BE2C (cell line): ENCODE measurements around the gene DFFB.

ENCODE experiments used
- DNase-seq: peaks from one replicate; pipeline ENCODE4 v3.0.0-alpha.2; 2020
- H3K27me3 ChIP-seq: fragments of 250-450 bp; sonication (Bioruptor Pico); 2 replicates; pipeline ENCODE4 v1.5.1; 2020; ENCODE audit warnings: mild to moderate bottlenecking
- H3K36me3 ChIP-seq: fragments of 250-450 bp; sonication (Bioruptor Pico); 2 replicates; pipeline ENCODE4 v1.5.1; 2020; ENCODE audit warnings: mild to moderate bottlenecking
- H3K4me1 ChIP-seq: fragments of 250-450 bp; sonication (Bioruptor Pico); 2 replicates; pipeline ENCODE4 v1.5.1; 2020
- H3K4me3 ChIP-seq: 2 replicates; pipeline ENCODE4 v1.5.1; 2011; ENCODE audit warnings: low read depth, low read length
- H3K9me3 ChIP-seq: fragments of 250-450 bp; sonication (Bioruptor Pico); 2 replicates; pipeline ENCODE4 v1.5.1; 2020
- TF ChIP-seq, protein P1 (sequence below): IDR thresholded peaks from 2 replicates; pipeline ENCODE4 v1.5.1; 2012; ENCODE audit warnings: mild to moderate bottlenecking, low read depth, low read length

Gene DFFB

DNA sequence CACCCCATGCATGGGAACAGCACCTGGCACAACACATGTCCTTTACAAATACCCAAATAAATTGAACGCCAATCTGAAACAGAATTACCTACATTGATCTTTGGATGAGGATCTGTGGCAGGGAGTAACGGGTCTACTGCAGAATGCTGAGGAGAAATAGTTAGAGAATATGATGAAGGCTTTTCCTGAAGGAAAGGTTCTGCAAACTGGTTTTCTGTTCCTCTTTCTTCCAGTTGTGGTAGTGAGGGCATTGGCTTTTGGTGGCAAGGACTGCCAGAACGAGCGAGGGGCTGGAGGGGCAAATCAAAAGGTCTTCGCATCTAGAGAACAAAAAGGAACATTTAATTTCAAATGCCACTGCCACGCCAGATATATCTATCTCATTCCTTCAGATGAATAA, 20.1 kb upstream of the DFFB start:
- Histone ChIP-seq H3K36me3 (no peaks in the 10 kb centered on the region; the same call in 1 of the 2 replicates), H3K4me1 (no peaks in the 10 kb centered on the region), H3K9me3 (no peaks in the 10 kb centered on the region), H3K4me3 (no peak overlapping the region), H3K27me3 (no peaks in the 10 kb centered on the region)
- DNase-seq = no peak
- TF ChIP-seq, protein P1, sequence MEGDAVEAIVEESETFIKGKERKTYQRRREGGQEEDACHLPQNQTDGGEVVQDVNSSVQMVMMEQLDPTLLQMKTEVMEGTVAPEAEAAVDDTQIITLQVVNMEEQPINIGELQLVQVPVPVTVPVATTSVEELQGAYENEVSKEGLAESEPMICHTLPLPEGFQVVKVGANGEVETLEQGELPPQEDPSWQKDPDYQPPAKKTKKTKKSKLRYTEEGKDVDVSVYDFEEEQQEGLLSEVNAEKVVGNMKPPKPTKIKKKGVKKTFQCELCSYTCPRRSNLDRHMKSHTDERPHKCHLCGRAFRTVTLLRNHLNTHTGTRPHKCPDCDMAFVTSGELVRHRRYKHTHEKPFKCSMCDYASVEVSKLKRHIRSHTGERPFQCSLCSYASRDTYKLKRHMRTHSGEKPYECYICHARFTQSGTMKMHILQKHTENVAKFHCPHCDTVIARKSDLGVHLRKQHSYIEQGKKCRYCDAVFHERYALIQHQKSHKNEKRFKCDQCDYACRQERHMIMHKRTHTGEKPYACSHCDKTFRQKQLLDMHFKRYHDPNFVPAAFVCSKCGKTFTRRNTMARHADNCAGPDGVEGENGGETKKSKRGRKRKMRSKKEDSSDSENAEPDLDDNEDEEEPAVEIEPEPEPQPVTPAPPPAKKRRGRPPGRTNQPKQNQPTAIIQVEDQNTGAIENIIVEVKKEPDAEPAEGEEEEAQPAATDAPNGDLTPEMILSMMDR = no peak

DNA sequence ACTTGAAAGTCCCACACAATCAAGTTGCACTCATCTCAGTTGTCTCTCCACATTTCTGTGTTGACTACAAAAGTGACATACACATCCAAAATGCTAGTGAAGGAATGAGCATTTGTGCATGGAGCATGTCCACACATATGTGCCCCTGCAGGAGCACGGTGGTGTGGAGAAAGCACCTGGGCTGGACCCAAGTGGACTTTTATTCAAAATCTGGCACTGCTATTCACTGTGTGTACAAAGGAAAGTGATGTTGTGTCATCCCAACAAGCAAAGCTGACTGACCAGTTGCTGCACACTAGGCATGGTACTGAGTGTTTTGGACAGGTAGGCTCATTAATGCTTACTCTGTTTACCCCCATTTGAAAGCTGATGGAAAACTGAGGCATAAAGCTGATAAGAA, 19.6 kb upstream of the DFFB start:
- H3K4me1 ChIP-seq = no peaks in the 10 kb centered on the region
- no peaks in the 10 kb centered on the region for H3K9me3 ChIP-seq
- H3K4me3 ChIP-seq = no peak overlapping the region
- no peak for DNase-seq
- H3K36me3 ChIP-seq = no peaks in the 10 kb centered on the region; the same call in 1 of the 2 replicates
- TF ChIP-seq, protein P1 = no peak
- H3K27me3 ChIP-seq = no peaks in the 10 kb centered on the region

DNA sequence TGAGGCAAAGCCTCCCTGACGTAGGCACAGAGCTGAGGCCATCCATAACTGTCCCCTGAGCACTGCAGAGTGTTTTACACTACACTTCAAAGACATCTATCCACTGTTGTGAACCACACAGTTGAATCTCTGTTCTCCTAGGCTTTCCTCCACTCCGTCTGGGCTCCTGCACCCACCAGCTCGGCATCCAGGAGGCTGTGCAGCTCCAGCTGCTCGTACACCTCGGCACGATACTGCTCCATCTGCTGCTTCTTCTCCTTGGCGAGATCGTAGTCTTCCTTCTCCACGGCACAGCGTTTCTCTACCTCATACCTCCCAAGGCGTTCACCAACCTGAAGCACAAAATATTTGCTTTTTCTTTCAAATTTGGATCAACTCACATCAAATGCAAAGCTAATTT, 18.5 kb upstream of the DFFB start:
- H3K36me3 ChIP-seq = no peaks in the 10 kb centered on the region; the same call in 1 of the 2 replicates
- TF ChIP-seq, protein P1 = no peak
- H3K4me1 ChIP-seq = no peaks in the 10 kb centered on the region
- no peaks in the 10 kb centered on the region for H3K27me3 ChIP-seq
- H3K9me3 ChIP-seq = no peaks in the 10 kb centered on the region
- H3K4me3 ChIP-seq = no peak overlapping the region
- no peak for DNase-seq

DNA sequence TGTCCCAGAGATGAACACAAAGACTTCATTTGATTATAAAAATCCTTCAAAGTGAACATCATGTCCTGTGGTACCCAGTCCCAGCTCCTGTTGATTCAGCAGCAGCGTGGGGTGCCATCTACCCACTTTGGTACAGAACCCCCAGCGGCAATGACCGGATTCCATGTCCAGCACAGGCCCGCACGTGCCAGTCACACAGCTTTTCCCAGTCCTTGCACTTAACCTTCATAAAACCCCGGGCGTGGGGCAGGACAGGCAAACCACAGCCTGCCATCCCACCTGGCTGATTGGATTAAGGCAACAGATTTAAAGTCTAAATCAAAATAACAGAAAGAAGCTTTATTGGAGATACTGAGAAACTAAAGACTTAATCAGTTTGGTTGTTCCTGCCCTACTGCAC, 15.8 kb upstream of the DFFB start:
- Histone ChIP-seq H3K27me3 (no peaks in the 10 kb centered on the region), H3K4me3 (no peak overlapping the region), H3K36me3 (no peaks in the 10 kb centered on the region; the same call in 1 of the 2 replicates), H3K9me3 (no peaks in the 10 kb centered on the region), H3K4me1 (no peaks in the 10 kb centered on the region)
- no peak for DNase-seq
- TF ChIP-seq, protein P1 = no peak

DNA sequence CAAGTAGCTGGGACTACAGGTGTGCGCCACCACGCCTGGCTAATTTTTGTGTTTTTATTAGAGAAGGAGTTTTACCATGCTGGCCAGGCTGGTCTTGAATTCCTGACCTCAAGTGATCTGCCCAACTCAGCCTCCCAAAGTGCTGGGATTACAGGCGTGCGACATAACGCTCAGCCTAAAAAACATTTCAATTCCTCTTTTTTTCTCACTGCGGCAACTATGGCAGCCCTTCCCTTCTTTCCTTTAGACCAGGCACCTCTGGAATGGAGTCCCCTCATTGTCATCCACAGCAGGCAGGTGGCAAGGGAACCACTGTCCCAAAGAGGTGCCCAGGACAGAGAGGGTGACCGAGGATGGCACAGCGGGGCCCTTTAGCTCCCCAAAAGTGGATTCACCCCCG, 14.4 kb upstream of the DFFB start:
- TF ChIP-seq, protein P1 = no peak
- DNase-seq = no peak

DNA sequence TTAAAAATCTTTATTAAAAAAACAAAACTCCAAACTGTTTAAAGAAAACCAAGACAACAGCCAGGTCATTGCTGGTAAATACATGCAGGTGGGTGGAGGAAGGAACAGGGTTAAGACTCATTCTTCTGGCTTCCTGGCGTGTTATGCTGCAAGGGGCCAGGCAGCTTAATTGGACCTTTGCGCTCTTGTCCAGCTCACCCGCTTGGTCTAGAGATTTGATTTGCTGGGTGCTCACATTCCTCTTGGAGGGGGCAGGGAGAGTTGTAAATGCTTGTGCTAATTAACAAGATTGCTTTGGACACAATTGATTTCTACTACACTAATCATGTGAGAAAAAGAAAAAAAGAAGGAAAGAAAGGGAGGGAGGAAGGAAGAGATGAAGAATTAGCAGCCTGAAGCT, 10.7 kb upstream of the DFFB start:
- H3K9me3 ChIP-seq = no peaks in the 10 kb centered on the region
- DNase-seq = no peak
- H3K36me3 ChIP-seq = no peaks in the 10 kb centered on the region
- TF ChIP-seq, protein P1 = no peak
- H3K4me3 ChIP-seq = no peak overlapping the region
- H3K27me3 ChIP-seq = no peaks in the 10 kb centered on the region
- no peaks in the 10 kb centered on the region for H3K4me1 ChIP-seq

More for the DNA sequence above, 14.4 kb upstream of the DFFB start:
- Histone ChIP-seq H3K9me3 (no peaks in the 10 kb centered on the region), H3K27me3 (no peaks in the 10 kb centered on the region), H3K4me1 (no peaks in the 10 kb centered on the region), H3K4me3 (no peak overlapping the region), H3K36me3 (no peaks in the 10 kb centered on the region; the same call in 1 of the 2 replicates)
